HG03060 (cell line): ENCODE results near the gene KSR1.
"Not testable (repeated sequence)": the region's sequence is repeated elsewhere in the genome, so short reads cannot be mapped to it uniquely, and the experiment has no call there.

Experiments
- ATAC-seq: cut with Tn5 transposase; IDR thresholded peaks from one replicate; pipeline ENCODE4 v1.9.1; 2021; ENCODE audit warnings: low read depth, moderate number of reproducible peaks; ENCODE audit not compliant: unreplicated experiment

The KSR1 gene

DNA sequence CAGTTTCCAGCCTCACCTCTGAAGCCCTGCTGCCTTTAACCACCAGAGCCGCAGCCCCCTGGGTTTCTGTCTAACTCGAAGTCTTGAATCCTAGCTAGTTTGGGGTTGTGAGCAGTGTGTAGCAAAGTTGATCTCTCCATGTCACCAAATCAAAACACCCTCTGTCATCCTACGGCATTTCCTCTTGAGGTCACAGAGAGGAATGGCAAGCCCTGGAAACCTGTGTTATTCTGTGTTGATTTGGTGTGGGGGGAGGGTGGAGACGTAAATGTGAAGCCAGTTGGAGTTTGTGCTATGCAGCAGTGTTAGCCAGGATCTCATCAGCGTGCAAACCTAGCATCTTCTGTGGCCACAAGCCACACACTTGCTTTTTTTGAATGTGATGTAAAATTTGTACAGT lies 169.6 kb downstream of the KSR1 start:
- no peak for ATAC-seq

DNA sequence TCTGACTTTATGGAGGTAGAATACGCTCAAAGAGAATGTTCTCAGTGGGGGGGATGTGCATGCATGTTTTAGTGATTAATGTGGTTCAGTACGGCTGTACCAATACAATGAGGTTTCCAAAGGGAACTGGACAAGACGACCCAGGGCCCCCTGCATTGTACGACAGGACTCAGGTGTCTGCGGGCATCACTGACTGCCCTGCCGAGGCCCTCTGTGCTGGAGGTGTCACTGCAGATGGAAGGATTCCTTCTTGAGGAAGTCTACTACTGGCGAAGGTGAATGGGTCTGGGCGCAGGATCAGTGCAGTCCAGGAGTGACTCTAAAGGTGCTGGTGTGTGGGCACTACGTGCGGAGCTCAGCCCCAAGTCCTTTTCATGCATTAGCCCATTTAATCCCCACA lies 171.3 kb downstream of the KSR1 start:
- no peak for ATAC-seq

DNA sequence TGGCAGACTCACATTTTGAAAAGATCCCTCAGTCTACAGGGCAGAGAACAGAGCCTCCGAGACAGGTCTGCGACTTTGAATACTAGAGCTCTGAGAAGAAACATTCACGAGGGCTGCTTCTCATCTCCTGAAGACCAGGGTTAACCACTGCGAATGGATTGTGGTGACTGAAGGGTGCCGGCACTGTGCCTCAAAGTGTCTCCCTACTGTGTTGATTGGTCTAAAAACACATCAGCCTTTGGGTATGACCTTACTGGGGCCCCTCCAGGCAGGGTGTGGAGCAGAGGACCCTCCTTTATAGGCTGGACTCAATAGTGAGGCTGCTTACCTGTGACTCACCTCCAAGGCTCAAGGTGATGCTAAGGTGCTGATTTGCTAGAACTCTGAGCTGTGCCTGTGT lies 172.1 kb downstream of the KSR1 start:
- no peak for ATAC-seq

DNA sequence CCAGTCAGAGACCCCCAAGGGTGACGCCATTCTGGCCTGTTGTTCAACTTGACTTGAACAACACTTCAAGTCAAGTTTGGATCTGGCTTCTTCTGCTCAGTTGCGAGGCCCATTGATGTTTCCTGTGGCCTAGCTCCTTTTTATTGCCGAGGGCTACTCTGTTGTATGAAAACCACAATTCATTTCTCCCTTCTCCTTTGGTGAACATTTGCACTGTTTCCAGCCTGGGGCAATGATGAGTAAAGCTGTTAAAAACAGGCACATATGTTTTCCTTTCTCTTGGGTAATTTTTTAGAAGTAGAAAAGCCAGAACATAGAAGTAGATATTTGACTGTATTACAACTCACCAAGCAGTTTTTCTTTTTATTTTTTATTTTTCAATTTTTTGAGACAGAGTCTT lies 173.0 kb downstream of the KSR1 start:
- ATAC-seq: not testable (repeated sequence)

DNA sequence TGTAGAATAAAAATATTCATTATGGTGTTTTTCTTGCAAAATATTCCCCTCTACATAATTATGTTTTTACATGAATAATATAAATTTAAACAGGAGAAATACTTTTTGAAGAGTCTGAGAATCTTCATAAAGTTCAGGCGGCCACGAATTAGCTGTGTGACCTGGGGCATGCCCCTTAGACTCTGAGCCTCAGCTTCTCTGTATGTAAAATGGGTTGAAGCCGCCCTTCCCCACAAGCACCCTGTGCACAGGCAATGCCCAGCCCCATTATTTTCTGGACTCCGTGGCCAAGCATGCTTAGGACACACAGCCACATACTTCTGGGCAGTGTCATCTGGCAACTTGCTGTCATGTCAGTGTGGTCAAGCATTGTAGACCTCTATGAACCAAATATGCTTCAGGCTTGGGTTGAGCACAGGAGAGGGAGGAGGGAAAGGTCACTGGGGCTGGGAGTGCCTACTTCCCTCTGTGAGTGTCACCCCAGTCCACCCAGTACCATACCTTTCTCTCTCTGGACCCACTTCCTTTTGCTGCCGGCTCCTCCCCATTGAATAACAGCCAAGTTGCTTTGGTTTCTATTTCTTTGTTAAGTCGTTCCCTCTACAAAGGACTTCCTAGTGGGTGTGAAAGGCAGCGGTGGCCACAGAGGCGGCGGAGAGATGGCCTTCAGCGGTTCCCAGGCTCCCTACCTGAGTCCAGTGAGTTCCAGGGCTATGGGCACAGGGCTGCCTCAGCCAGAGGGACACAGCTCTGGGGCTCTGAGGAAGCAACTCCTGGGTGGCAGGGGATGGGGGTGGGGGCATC lies 174.6 kb downstream of the KSR1 start, which contains the start of gene LGALS9:
TSS of gene LGALS9 (plus strand) at position 582 of the 804 bp plus-strand sequence. CDS start at position 660, 78 bp downstream.
- no peak for ATAC-seq

DNA sequence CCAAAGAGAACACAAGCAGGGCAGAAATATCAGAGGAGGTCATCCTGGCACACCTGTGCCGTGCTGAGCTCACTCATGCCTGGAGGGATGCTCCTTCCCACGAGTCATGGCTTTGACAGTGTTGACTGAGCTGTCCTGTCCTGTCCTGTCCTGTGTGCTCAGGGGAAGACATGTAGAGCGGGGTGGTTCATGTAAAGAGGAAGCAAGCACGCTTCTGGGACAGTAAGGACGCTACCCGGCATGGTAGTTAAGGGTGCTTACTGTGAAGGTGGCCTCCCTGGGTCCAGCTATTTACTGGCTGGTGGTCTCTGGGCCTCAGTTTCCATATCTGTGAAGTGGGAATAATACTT lies 175.1 kb downstream of the KSR1 start:
- ATAC-seq: no peak

DNA sequence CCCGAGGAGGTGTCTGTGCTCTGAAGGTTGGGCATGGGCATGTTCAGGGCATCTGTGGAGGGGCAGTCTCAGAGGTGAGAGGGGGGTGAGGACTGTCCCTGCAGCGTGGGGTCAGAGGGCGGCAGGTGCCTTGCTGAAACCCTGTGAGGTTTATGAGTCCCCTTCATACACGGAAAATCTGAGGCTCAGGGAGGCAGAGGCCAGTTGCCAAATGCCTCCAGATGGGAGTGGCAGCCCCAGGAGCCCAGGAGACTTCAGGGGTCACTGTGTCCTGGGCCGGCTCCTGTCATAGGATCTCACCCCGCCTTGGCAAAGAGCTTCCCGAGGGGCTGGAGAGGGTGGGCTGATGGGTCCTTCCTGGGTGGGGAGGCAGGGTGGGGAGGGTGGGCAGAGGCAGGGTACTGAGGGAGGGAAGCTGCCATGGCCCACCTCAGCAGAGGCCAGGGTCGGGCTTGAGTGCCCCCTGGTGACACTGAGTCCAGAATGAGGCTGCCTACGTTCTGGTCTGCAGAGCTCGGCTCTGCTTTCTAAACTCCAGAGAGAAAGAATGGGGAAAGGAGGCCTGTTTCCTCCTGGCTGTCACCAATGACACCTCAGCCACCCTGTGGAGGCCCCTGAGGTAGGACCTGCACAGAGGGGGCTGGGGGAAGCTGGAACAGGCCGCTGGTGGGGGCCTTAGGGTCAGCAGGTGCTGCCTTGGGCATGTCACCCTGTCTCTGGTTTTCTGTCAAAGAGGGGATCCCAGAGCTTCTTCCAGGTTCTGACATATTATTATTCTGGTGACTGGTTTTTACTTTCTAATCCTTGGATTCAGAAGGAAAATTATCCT lies 175.9 kb downstream of the KSR1 start:
- ATAC-seq: no peak

DNA sequence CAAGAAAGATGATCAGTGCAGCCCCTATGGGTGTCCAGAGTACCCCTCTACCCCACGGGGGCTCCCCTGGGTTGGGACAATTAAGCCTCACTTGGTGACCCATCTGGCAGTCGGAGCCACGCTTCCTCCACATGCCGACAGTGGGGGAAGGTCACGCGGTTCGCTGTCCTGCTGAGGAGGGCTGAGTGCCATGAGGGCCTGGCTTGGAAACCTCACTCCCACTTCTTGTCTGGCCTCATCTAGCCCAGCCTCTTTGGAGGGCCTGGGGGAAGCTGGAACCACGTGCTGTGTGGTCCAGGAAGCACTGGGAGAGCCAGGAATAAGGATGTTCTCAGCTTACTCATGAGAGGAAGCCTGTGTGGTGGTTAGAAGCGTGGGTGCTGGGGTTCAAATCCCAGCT lies 176.5 kb downstream of the KSR1 start:
- not testable (repeated sequence) for ATAC-seq

DNA sequence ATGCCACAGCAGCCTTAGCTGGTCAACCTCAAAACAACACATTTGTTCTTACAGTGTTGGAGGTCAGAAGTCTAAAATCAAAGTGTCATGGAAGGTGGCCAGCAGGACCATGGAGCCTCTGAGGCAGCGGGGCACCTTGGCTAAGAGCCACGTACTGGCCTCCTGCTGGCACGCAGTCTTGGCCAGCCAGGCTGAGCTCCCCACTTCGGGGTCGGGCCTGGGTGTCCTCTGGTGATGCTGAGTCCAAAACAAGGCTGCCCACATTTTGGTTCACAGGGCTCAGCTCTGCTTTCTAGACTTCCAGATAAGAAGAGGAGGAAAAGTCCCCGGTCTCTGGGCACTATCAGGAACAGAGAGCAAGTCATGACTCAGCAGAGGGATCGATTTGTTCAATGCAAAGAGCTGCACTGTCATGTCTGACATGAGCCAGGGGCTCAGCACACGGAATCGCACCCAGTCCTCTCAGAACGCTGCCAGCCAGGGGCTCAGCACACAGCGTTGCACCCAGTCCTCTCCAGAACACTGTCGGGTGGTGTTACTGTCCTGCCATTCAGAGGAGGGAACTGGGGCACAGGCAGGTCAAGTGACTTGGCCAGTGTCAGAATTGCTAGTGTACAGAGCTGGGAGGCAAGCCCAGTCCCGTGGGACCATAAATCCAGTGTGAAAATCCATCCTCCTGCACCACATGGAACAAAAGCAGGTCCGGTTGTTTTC lies 177.2 kb downstream of the KSR1 start:
- no peak for ATAC-seq

DNA sequence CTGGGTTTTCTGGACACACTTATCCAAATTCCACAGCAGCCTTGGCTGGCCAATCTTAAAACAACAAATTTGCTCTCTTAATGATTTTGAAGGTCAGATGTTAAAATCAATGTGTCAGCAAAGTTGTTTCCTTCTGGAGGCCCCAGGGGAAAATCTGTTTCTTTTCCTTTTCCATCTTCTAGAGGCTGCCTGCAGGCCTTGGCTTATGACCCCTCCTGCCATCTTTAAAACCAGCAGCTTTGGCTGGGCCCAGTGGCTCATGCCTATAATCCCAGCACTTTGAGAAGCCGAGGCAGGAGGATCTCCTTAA lies 177.7 kb downstream of the KSR1 start:
- no peak for ATAC-seq

DNA sequence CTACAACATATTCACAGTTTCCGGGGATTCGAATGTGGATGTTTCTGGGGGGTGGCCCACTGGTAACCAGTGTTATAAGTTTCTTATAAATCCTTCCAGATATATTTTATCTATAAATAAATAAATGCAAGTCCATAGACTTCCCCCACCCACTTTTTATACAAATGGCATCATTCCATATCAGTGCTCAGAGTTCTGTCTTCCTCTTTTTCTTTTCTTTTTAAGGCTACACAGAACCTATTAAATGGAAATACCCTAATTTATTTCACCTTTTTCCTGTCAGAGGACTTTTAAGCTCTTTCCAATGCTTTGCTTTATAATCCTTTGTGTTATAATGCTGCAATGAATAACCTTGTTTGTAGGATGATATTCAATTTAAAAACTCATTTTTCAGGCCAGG lies 178.5 kb downstream of the KSR1 start:
- no peak for ATAC-seq

DNA sequence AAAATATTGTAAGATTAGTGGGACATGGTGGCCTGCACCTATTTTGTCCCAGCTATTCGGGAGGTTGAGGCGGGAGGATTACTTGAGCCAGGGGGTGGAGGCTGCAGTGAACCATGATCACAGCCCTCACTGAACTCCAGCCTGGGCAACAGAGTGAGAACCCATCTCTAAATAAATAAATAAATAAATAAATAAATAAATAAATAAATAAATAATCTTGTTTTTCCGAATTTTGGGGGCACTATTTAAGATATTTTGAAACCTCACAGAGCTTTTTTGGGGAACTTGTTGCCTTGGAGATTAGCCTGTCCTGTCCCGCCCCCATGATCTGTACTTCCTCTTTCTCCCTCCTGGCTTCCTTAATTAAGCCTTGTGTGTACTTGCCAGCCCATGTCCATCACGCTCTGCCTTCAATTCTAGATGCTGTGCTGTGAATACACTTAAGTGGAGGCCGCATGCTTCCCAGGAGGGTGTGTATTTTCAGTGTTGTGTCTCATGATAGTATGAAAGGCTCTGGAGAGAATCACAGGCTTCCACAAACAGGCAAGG lies 179.1 kb downstream of the KSR1 start:
- ATAC-seq: no peak

DNA sequence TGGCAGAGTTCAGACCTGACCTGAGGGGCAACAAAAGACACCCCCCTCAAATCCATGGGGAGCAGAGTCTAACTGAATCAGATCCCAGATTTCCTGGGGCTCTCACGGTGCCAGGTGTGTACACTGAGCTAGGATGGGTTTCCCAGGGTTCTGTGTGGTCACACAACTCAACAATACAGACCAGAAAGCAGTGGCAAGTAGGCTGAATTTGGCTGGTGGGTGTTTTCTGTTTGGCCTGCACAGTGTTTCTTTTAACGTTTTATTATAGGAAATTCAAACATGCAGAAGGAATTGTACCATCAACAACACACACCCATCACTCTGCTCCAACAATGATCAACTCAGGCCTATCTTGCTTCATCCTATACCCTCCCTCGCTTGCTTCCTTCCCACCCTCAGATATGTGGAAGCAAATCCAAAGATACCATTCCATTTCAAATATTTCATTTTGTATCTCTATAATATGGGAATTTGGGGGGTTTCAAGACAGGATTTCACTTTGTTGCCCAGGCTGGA lies 179.8 kb downstream of the KSR1 start:
- ATAC-seq: not testable (repeated sequence)

DNA sequence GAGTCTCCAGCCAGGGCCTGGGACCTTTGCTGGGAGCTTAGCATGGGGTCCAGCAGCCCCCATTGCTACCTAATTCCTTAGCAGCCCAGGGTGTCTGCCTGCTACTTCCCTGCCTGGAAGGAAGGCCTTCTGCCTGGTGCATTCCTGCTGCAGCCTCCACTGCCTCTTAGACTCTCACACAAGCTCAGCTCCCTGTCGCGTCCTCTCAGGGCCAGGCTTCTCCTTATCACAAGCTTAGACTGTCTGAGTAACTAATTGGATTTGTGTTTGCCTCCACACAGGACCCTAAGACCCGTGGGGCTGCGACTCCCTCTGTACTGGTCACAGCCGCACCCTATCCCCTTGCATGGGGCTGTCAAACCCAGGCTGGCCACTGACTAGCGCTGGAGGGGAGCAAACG lies 181.6 kb downstream of the KSR1 start:
- not testable (repeated sequence) for ATAC-seq

DNA sequence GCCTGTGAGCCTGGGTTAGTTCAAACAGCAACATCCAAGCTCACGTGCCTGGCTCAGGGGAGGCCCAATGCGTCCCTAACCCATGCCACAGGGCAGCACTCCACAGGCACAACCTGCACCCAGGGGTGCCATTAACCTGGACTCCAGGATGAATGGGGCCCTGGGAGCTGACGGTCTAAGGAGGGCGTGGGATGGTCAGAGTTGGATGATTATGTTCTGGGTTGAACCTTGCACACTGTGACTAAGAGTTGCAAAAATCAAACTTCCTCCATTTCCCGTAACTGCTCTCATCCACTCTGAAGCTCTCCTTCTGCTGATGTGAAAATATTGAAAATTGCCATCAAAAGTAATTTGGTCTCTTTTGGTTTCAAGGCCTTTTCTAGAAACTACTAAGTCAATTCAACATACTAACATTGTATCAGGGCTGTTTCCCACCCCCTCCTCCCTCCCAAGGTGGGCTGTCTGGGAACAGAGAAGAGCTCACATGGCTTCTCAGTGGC lies 182.2 kb downstream of the KSR1 start:
- not testable (repeated sequence) for ATAC-seq

DNA sequence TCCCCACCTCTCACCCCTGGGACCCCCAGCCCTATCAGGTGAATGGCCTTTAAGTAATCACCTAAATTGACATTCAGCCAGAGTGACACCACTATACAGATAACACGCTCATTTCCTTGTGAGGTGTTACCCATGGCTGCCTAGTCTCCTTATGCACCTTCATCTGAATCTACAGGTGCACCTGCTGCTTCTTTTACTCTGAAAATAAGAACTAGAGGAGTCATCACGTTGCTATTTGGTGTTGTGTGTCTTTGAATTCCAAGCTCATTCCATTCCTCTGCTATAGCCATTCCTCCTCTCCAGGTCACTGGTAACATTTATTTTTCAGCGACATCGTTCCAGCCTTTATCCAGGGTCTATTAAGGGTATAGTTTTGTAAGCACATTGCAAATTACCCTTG lies 184.5 kb downstream of the KSR1 start:
- ATAC-seq: no peak

DNA sequence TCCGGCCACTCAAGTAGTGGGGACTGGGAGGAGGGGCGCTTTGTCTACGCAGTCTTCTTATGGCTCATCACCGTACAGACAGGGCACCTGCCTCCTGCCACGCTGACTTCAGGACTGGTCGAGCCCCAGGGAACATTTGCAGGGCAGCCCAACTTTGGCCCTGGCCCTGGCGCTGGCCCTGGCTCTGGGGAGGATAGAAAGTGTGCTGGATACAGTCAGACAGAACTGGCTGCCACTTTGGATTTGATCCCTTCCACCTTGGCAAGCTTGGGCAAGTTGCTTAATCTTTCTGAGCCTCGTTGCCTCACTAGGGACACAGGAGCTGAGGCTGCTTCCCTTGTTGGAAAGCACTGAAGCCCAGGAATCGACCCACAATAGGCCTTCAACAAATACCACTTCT lies 188.3 kb downstream of the KSR1 start:
- ATAC-seq: no peak

DNA sequence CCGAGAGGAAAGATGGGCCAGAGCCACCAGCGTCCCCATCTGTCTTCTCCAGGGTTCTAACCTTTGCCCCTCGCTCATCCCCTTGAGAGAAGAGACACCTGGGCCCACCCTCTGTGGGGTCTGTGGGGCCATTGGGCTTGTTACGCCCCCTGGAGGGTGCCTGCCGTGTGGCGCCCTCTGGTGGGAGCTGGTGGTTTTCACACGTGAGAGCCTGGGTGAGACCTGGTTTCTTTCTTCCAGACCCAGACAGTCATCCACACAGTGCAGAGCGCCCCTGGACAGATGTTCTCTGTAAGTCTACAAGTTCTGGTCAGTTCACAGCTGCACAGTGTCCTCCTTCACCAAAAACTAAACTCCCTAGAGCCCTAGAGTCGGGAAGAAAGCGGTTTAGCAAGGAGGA lies 189.4 kb downstream of the KSR1 start:
- not testable (repeated sequence) for ATAC-seq

DNA sequence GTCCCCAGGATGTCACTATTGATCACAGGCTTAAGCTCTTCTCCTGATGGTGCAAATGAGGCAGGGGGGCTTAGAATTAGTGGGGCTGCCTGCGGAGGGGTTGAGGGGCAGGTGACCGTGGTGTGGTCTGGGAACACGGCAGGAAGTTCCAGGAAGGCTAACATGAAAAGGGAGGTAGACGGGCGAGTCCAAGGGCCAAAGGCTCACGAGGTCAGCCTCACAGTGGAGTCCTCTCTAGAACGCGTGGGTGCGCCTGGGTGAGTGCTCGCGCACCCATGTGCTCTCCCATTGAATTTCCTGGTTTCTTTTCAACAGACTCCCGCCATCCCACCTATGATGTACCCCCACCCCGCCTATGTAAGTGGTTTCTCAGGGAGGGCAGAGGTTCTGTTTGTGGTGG lies 190.0 kb downstream of the KSR1 start:
- no peak for ATAC-seq

DNA sequence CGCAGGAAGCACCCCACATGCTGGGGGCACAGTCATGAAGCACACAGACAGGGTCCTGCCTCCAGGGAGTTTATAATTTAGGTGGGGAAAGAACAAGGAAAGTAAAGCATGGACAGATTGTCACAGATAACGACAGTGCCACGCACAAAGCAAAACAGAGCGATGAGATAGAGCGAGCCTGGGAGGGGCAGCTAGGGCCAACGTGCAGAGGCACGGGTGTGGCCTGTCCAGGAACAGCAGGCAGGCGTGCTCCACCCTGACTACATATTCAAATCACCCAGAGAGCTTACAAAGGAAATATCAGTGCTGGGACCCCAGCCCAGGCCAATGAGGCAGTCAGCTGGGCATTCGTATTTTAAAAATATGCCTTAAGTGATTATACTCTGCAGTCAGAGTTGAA lies 191.5 kb downstream of the KSR1 start:
- ATAC-seq: no peak
